CD14-positive monocyte (primary cell): ENCODE results near the gene HEPN1. TPM values are rescaled to one million over a fixed set of nuclear protein-coding genes. Genes with fewer than 3 reads are reported as not detected.
A peak's percentile ranks its signal among the peaks of the same experiment; 100 is the strongest.

Source experiments
- DNase-seq, 3 donors: peaks; one replicate each; pipeline ENCODE4 v3.0.0-alpha.2; 2011 to 2022
- H2AFZ ChIP-seq: 2 replicates; pipeline ENCODE4 v1.6.0; 2012; ENCODE audit warnings: mild to moderate bottlenecking, low read depth, low read length, inconsistent platforms; ENCODE audit not compliant: insufficient read depth, poor library complexity, severe bottlenecking
- H3K27ac ChIP-seq, 2 donors: 1 replicate in 1 of 2; 2 replicates in 1 of 2; pipeline ENCODE4 v1.5.1; 2012 to 2013; ENCODE audit warnings: low read length in 2 of 2, control low read depth in 1 of 2, inconsistent platforms in 1 of 2, low read depth in 1 of 2, mild to moderate bottlenecking in 1 of 2
- H3K27me3 ChIP-seq, 2 donors: one replicate each; pipeline versions ENCODE4 v1.6.0 to v1.6.1; 2011 to 2013; ENCODE audit warnings: low read length in 2 of 2; ENCODE audit not compliant: control insufficient read depth in 2 of 2, insufficient read depth in 2 of 2
- H3K36me3 ChIP-seq, 2 donors: replicated peaks in 1 of 2; 1 replicate in 1 of 2; 2 replicates in 1 of 2; pipeline versions ENCODE4 v1.5.1 to v1.6.1; 2012 to 2013; ENCODE audit warnings: low read length in 2 of 2, control low read depth in 1 of 2, inconsistent platforms in 1 of 2, mild to moderate bottlenecking in 1 of 2; ENCODE audit not compliant: insufficient read depth in 2 of 2, control insufficient read depth in 1 of 2
- H3K4me1 ChIP-seq, 2 donors: 1 replicate in 1 of 2; 2 replicates in 1 of 2; pipeline versions ENCODE4 v1.5.1 to v1.6.1; 2012 to 2013; ENCODE audit warnings: low read length in 2 of 2, control low read depth in 1 of 2, inconsistent platforms in 1 of 2, mild to moderate bottlenecking in 1 of 2, moderate library complexity in 1 of 2; ENCODE audit not compliant: insufficient read depth in 2 of 2, control insufficient read depth in 1 of 2
- H3K4me2 ChIP-seq: replicated peaks from 2 replicates; pipeline ENCODE3; 2012; ENCODE audit warnings: low read length, moderate library complexity, mild to moderate bottlenecking; ENCODE audit not compliant: poor library complexity, severe bottlenecking; ENCODE audit errors: extremely low read depth
- H3K4me3 ChIP-seq, 3 experiments: fragments of 200-600 bp in 1 of 3; sonication (generic) in 1 of 3; replicated peaks in 1 of 3; 1 replicate in 2 of 3; 2 replicates in 1 of 3; pipeline ENCODE4 v1.5.1; 2011 to 2013; ENCODE audit warnings: low read length in 3 of 3, mild to moderate bottlenecking in 3 of 3, control low read depth in 2 of 3, low read depth in 2 of 3, inconsistent platforms in 1 of 3, moderate library complexity in 1 of 3
- H3K79me2 ChIP-seq: 2 replicates; pipeline ENCODE4 v1.6.0; 2012; ENCODE audit warnings: mild to moderate bottlenecking, control low read depth, inconsistent platforms, low read length, moderate library complexity; ENCODE audit not compliant: insufficient read depth
- H3K9ac ChIP-seq: 2 replicates; pipeline ENCODE4 v1.6.0; 2017; ENCODE audit warnings: low read length, mild to moderate bottlenecking; ENCODE audit not compliant: insufficient read depth, poor library complexity, severe bottlenecking
- H3K9me3 ChIP-seq, 2 donors: replicated peaks in 1 of 2; 1 replicate in 1 of 2; 2 replicates in 1 of 2; pipeline versions ENCODE4 v1.5.1 to v1.6.1; 2012 to 2013; ENCODE audit warnings: low read length in 2 of 2, control low read depth in 1 of 2; ENCODE audit not compliant: control insufficient read depth in 1 of 2, insufficient read depth in 1 of 2
- H4K20me1 ChIP-seq: 2 replicates; pipeline ENCODE4 v1.6.0; 2012; ENCODE audit warnings: mild to moderate bottlenecking, low read length, control low read depth, moderate library complexity; ENCODE audit not compliant: insufficient read depth
- H3K27ac Mint-ChIP-seq, 7 donors: one replicate each; pipeline ENCODE4 v1.8.0; 2020; ENCODE audit warnings: mild to moderate bottlenecking in 7 of 7, mixed read lengths in 7 of 7, moderate library complexity in 6 of 7, inconsistent platforms in 2 of 7
- H3K27me3 Mint-ChIP-seq, 3 donors: one replicate each; pipeline ENCODE4 v1.8.0; 2021 to 2022; ENCODE audit warnings: low read depth in 3 of 3, mild to moderate bottlenecking in 3 of 3, mixed read lengths in 3 of 3, moderate library complexity in 3 of 3, inconsistent platforms in 1 of 3
- H3K36me3 Mint-ChIP-seq, 2 donors: one replicate each; pipeline ENCODE4 v1.8.0; 2020; ENCODE audit warnings: mixed read lengths in 2 of 2, inconsistent platforms in 1 of 2, mild to moderate bottlenecking in 1 of 2
- H3K4me1 Mint-ChIP-seq: one replicate; pipeline ENCODE4 v1.8.0; 2020; ENCODE audit warnings: mild to moderate bottlenecking, mixed read lengths
- H3K4me3 Mint-ChIP-seq, 2 donors: one replicate each; pipeline ENCODE4 v1.8.0; 2020; ENCODE audit warnings: mild to moderate bottlenecking in 2 of 2, mixed read lengths in 2 of 2, moderate library complexity in 1 of 2
- H3K9me3 Mint-ChIP-seq, 7 donors: one replicate each; pipeline ENCODE4 v1.8.0; 2020 to 2022; ENCODE audit warnings: mixed read lengths in 7 of 7, mild to moderate bottlenecking in 6 of 7, moderate library complexity in 6 of 7, inconsistent platforms in 2 of 7
- CTCF ChIP-seq: fragments of 200-600 bp; IDR thresholded peaks from one replicate; pipeline ENCODE4 v1.8.0; 2022; ENCODE audit warnings: antibody characterized with exemption, mild to moderate bottlenecking
- WGBS: methylation state at CpG from one replicate; pipeline ENCODE4 v1.1.5; 2013; ENCODE audit warnings: missing lambda C conversion rate; ENCODE audit not compliant: insufficient coverage; 5-methylcytosine and 5-hydroxymethylcytosine counted together
- intact Hi-C, 2 donors: fragments of 100-400 bp; cut with micrococcal nuclease; formaldehyde crosslinking; loops; one replicate each; pipeline versions ENCODE4 v1.15.0 to v1.15.1; 2023
- polyA plus RNA-seq, 3 donors: library from polyadenylated mRNA; depleted of rRNA in 1 of 3; unstranded in 2 of 3; stranded (reverse) in 1 of 3; fragments of 300-500 nt in 2 of 3; fragments of >200 nt in 1 of 3; fragmentation: Illumina TruSeq in 2 of 3; gene quantifications; 1 replicate in 2 of 3; 2 replicates in 1 of 3; pipeline ENCODE4 v1.2.3, GENCODE V29; 2012 to 2021

HEPN1 gene
- polyA plus RNA-seq, 3 donors = not detected

DNA sequence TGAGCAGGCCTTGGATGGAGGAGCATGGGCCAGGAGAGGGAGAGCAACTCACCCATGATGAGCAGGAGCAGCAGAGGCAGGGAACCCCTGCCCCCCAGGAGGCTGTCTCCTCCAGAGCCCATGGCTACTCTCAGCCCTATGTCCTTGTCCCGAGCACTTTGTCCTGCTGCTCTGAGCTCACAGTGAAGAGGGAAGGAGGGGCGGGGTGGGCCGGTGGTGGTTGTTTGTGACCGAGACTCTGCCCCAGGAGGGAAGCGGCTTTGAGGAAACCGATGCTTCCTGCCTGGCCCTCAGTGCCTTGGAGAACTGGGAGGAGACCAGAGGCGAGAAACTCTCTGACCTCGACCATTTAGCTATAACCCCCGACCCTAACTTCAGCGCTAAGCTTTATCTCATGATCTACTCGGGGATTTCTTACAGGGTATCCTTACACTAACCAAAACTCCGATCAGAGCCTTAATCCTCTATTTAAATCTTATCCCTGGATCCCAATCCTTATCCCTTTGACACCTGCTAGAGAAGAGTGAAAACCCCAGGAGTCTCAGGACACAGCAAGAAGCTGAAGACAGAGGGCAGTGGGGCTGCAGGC, 21.3 kb upstream of the HEPN1 start, which contains the start of gene ROBO4:
Gene ROBO4, minus strand, starts transcription at position 192 of the 589 bp plus-strand sequence. Its CDS starts 70 bp downstream, at position 122.
- no peak for TF ChIP-seq CTCF
- no peaks in the 10 kb centered on the region for H3K79me2 ChIP-seq
- Mint-ChIP-seq H3K27me3 (peaks cover 2 to 13% (median 3%) of the 10 kb centered on the region in 3 donors), H3K4me3 (no peak within 1 kb of the TSS), H3K9me3 (no peaks in the 10 kb centered on the region), H3K36me3 (no peaks in the 10 kb centered on the region), H3K4me1 (peaks cover 25% of the 10 kb centered on the region), H3K27ac (peak within 1 kb of the TSS in 4 of 7 donors; percentile 9 to 50 (median 26))
- H3K4me1 ChIP-seq = peaks cover 16% of the 10 kb centered on the region in 2 donors
- no peak within 1 kb of the TSS for H3K9ac ChIP-seq
- H3K4me2 ChIP-seq = no peak within 1 kb of the TSS
- H3K27me3 ChIP-seq = peaks cover 0 to 2% of the 10 kb centered on the region in 2 donors
- 0% methylated on average over 7 of the region's 12 CpGs for WGBS
- no peaks in the 10 kb centered on the region for H4K20me1 ChIP-seq
- H3K36me3 ChIP-seq = no peaks in the 10 kb centered on the region
- no peak within 1 kb of the TSS for H3K4me3 ChIP-seq
- no peaks in the 10 kb centered on the region for H3K9me3 ChIP-seq
- no peak within 1 kb of the TSS for H3K27ac ChIP-seq
- no peak for DNase-seq
- peak within 1 kb of the TSS; percentile 68 for H2AFZ ChIP-seq
- intact Hi-C loops = no loop called here

GRCh38 chr11:124898263-124898680, 20.8 kb upstream of the HEPN1 start:
- no peak overlapping the region for H3K4me3 Mint-ChIP-seq
- no peaks in the 10 kb centered on the region for H3K9me3 Mint-ChIP-seq
- H3K27me3 Mint-ChIP-seq = peaks cover 2 to 13% (median 3%) of the 10 kb centered on the region in 3 donors
- H2AFZ ChIP-seq = no peak overlapping the region
- H3K4me1 Mint-ChIP-seq = peaks cover 20% of the 10 kb centered on the region
- no peaks in the 10 kb centered on the region for H3K36me3 Mint-ChIP-seq
- no peaks in the 10 kb centered on the region for H3K79me2 ChIP-seq
- H3K4me3 ChIP-seq = no peak overlapping the region
- WGBS = no CpG with 5 or more reads among the region's 3 CpGs
- intact Hi-C loops = no loop called here
- no peak overlapping the region for H3K27ac ChIP-seq
- peaks cover 0 to 2% of the 10 kb centered on the region in 2 donors for H3K27me3 ChIP-seq
- H3K36me3 ChIP-seq = no peaks in the 10 kb centered on the region
- H3K4me1 ChIP-seq = peaks cover 11 to 16% of the 10 kb centered on the region in 2 donors
- no peak overlapping the region for H3K9ac ChIP-seq
- TF ChIP-seq CTCF = no peak
- H3K4me2 ChIP-seq = no peak overlapping the region
- DNase-seq = no peak
- peak overlapping the region in 1 of 7 donors; percentile 50 for H3K27ac Mint-ChIP-seq
- H3K9me3 ChIP-seq = no peaks in the 10 kb centered on the region
- no peaks in the 10 kb centered on the region for H4K20me1 ChIP-seq
